GM19239 (cell line): ENCODE measurements around the gene PPM1G.

Experiments used
- DNase-seq: peaks from one replicate; pipeline ENCODE4 v3.0.0; 2011; ENCODE audit warnings: low spot score; ENCODE audit not compliant: insufficient read length
- FAIRE-seq: peaks from 2 replicates; lab custom pipeline; 2011; peaks lifted over from hg19 to GRCh38; lab: Jason Lieb, UNC

The PPM1G gene

DNA sequence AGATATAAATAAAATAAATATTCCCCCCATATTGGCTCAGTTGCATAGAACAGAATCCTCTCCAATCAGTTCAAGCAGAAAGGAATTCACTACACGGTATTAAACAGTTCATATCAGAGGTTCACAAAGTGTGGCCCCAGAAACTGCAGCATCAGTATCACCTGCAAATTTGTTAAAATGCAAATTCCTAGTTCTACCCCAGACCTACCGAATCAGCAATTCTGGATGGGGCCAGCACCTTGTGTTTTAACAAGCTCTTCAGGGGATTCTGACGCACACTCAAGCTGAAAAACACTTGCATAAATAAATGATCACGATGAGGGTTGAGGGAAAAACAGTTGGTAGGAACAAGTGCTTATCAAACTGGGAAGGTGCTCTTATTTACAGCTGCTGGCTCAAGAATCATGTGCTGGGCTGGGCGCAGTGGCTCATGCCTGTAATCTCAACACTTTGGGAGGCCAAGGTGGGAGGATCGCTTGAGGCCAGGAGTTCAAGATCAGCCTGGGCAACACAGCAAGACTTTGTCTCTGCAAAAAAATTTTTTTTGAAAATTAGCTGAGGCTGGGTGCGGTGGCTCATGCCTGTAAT lies 59.2 kb downstream of the PPM1G start:
- DNase-seq (no peak), FAIRE-seq (no peak)

DNA sequence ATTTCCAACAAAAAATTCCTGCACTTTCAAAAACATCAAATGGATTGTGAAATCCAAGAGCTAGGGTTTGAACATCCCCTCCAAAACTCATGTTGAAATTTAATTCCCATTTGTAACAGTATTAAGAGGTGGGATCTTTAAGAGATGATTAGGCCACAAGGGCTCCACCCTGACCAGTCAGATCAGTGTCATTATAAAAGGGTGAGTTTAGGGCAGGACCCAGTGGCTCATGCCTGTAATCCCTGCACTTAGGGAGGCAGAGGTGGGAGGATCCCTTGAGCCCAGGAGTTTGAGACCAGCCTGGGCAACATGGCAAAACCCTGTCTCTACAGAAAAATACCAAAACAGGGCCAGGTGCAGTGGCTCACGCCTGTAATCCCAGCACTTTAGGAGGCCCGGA lies 61.8 kb downstream of the PPM1G start:
- FAIRE-seq (no peak), DNase-seq (no peak)

DNA sequence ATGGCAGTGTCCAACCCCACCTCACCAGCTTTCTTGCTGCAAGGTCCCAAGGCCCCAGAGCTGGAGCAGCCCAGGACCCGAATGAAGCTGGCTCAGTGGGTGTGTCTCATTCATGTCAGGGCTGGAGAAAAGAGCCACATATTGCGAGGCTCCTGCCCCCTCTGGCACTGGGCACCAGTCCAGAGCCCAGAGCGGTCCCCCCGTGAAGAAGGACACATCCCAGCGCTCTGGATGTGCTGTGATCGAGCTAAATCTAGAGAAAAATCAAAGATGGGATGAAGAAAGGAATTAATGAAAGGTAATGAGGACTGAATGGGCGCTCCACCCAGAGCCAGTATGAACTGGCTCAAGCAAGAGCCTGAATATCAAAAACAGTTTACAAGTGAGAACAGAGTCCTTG lies 73.2 kb downstream of the PPM1G start:
- DNase-seq (no peak), FAIRE-seq (no peak)

DNA sequence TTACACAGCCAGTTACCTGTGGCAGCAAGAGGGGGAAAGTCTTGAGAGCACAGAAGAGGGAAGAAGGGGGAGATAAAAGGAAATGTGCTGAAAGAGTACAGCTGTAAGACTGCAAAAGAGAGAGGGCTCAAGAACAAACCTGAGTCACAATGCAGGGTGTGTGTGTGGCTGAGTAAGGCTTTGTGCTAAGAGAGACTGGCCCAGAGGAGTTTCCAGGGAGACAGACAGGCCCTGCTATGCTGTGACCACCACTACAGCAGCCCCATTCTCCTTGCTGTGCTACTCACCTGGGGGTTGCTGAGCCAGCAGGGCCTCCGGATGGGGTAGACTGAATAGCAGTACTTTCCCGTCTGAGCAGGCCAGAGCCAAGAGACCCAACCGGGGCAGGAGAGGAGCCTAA lies 74.1 kb downstream of the PPM1G start:
- DNase-seq = no peak
- no peak for FAIRE-seq
